Naive B cell (primary cell): ENCODE measurements around the gene KRTAP23-1. TPM values are rescaled to one million over a fixed set of nuclear protein-coding genes. Genes with fewer than 3 reads are reported as not detected.

Experiments used
- ATAC-seq, 2 donors: fragments of 150-1000 bp; cut with Tn5 transposase; 2 replicates each; pipeline ENCODE4 v1.10.0; 2021; ENCODE audit warnings: low read depth in 2 of 2, mild to moderate bottlenecking in 2 of 2, moderate library complexity in 2 of 2
- DNase-seq: peaks from one replicate; pipeline ENCODE4 v3.0.0; 2022
- H3K27ac Mint-ChIP-seq, 6 donors: one replicate each; pipeline ENCODE4 v1.8.0; 2020 to 2022; ENCODE audit warnings: mild to moderate bottlenecking in 6 of 6, mixed read lengths in 6 of 6, moderate library complexity in 5 of 6, inconsistent platforms in 2 of 6
- H3K27me3 Mint-ChIP-seq, 3 donors: one replicate each; pipeline ENCODE4 v1.8.0; 2021 to 2022; ENCODE audit warnings: mixed read lengths in 3 of 3, mild to moderate bottlenecking in 1 of 3
- H3K36me3 Mint-ChIP-seq, 2 donors: one replicate each; pipeline ENCODE4 v1.8.0; 2020 to 2022; ENCODE audit warnings: mixed read lengths in 2 of 2, inconsistent platforms in 1 of 2, mild to moderate bottlenecking in 1 of 2
- H3K4me1 Mint-ChIP-seq, 3 donors: one replicate each; pipeline ENCODE4 v1.8.0; 2020 to 2022; ENCODE audit warnings: mixed read lengths in 3 of 3, inconsistent platforms in 1 of 3, mild to moderate bottlenecking in 1 of 3, moderate library complexity in 1 of 3
- H3K4me3 Mint-ChIP-seq, 8 donors: one replicate each; pipeline ENCODE4 v1.8.0; 2020 to 2022; ENCODE audit warnings: mild to moderate bottlenecking in 8 of 8, mixed read lengths in 8 of 8, moderate library complexity in 8 of 8, inconsistent platforms in 2 of 8
- H3K9me3 Mint-ChIP-seq, 7 donors: one replicate each; pipeline ENCODE4 v1.8.0; 2020 to 2022; ENCODE audit warnings: mixed read lengths in 7 of 7, mild to moderate bottlenecking in 5 of 7, inconsistent platforms in 2 of 7, moderate library complexity in 1 of 7
- polyA plus RNA-seq, 6 donors: library from polyadenylated mRNA; unstranded; fragments of 300-500 nt; fragmentation: Illumina TruSeq; gene quantifications; one replicate each; pipeline ENCODE4 v1.2.3, GENCODE V29; 2021; ENCODE audit warnings: low read depth in 6 of 6

Gene KRTAP23-1
- polyA plus RNA-seq, 6 donors from 2014 or later: not detected

- H3K27ac Mint-ChIP-seq: no peak within 1 kb of the TSS
- H3K4me1 Mint-ChIP-seq: no peaks in the 10 kb centered on the region
- peaks cover 0 to 2% (median 0%) of the 10 kb centered on the region in 7 donors for H3K9me3 Mint-ChIP-seq
- ATAC-seq (no peak), DNase-seq (no peak)
- H3K4me3 Mint-ChIP-seq: no peak within 1 kb of the TSS
- peaks cover 0 to 4% (median 0%) of the 10 kb centered on the region in 3 donors for H3K27me3 Mint-ChIP-seq
- H3K36me3 Mint-ChIP-seq: no peaks in the 10 kb centered on the region
Observed at GRCh38 chr21:30337276-30337744, 11.1 kb downstream of the KRTAP23-1 start, which contains the start of gene KRTAP27-1. Gene KRTAP27-1 (minus strand): TSS chr21:30337694. CDS start chr21:30337668, 26 bp downstream.

GRCh38 chr21:30336596-30336995 lies 11.8 kb downstream of the KRTAP23-1 start:
- H3K4me1 Mint-ChIP-seq: no peaks in the 10 kb centered on the region
- H3K27ac Mint-ChIP-seq: no peak overlapping the region
- H3K9me3 Mint-ChIP-seq: peaks cover 0 to 2% (median 0%) of the 10 kb centered on the region in 7 donors
- no peak for DNase-seq
- no peaks in the 10 kb centered on the region for H3K27me3 Mint-ChIP-seq
- H3K36me3 Mint-ChIP-seq: no peaks in the 10 kb centered on the region
- H3K4me3 Mint-ChIP-seq: no peak overlapping the region
- no peak for ATAC-seq

GRCh38 chr21:30333736-30334135 lies 14.7 kb downstream of the KRTAP23-1 start:
- H3K27ac Mint-ChIP-seq: no peak overlapping the region
- peaks cover 0 to 2% (median 0%) of the 10 kb centered on the region in 7 donors for H3K9me3 Mint-ChIP-seq
- ATAC-seq (no peak), DNase-seq (no peak)
- H3K36me3 Mint-ChIP-seq: no peaks in the 10 kb centered on the region
- H3K27me3 Mint-ChIP-seq: no peaks in the 10 kb centered on the region
- H3K4me1 Mint-ChIP-seq: no peaks in the 10 kb centered on the region
- no peak overlapping the region for H3K4me3 Mint-ChIP-seq

- ATAC-seq (no peak), DNase-seq (no peak)
- Mint-ChIP-seq H3K4me1 (no peaks in the 10 kb centered on the region), H3K27me3 (no peaks in the 10 kb centered on the region), H3K9me3 (peaks cover 0 to 7% (median 2%) of the 10 kb centered on the region in 7 donors), H3K27ac (no peak overlapping the region), H3K4me3 (no peak overlapping the region), H3K36me3 (no peaks in the 10 kb centered on the region)
Observed at GRCh38 chr21:30332681-30333080, 15.7 kb downstream of the KRTAP23-1 start.

GRCh38 chr21:30329203-30329875 lies 19.1 kb downstream of the KRTAP23-1 start:
- ATAC-seq (no peak), DNase-seq (no peak)
- Mint-ChIP-seq H3K9me3 (peaks cover 3 to 39% (median 16%) of the 10 kb centered on the region in 7 donors), H3K27ac (no peak overlapping the region), H3K4me1 (no peaks in the 10 kb centered on the region), H3K4me3 (no peak overlapping the region), H3K36me3 (no peaks in the 10 kb centered on the region), H3K27me3 (no peaks in the 10 kb centered on the region)

- no peak overlapping the region for H3K27ac Mint-ChIP-seq
- ATAC-seq (no peak), DNase-seq (no peak)
- H3K4me3 Mint-ChIP-seq: no peak overlapping the region
- H3K4me1 Mint-ChIP-seq: no peaks in the 10 kb centered on the region
- H3K36me3 Mint-ChIP-seq: no peaks in the 10 kb centered on the region
- H3K27me3 Mint-ChIP-seq: no peaks in the 10 kb centered on the region
- peaks cover 3 to 45% (median 17%) of the 10 kb centered on the region in 7 donors for H3K9me3 Mint-ChIP-seq
Observed at GRCh38 chr21:30326390-30326789, 22.0 kb downstream of the KRTAP23-1 start.

GRCh38 chr21:30320215-30320614 lies 28.2 kb downstream of the KRTAP23-1 start, which contains the start of gene KRTAP26-1:
Gene KRTAP26-1 (minus strand): TSS chr21:30320315. CDS start chr21:30320035, 280 bp downstream.
- ATAC-seq: no peak
- Mint-ChIP-seq H3K9me3 (peaks cover 0 to 18% (median 6%) of the 10 kb centered on the region in 7 donors), H3K4me3 (peak within 1 kb of the TSS in 1 of 8 donors; percentile 35), H3K4me1 (no peaks in the 10 kb centered on the region), H3K27me3 (no peaks in the 10 kb centered on the region), H3K27ac (peak within 1 kb of the TSS in 1 of 6 donors; percentile 40), H3K36me3 (no peaks in the 10 kb centered on the region)
- DNase-seq: no peak

- Mint-ChIP-seq H3K9me3 (peaks cover 0 to 4% (median 2%) of the 10 kb centered on the region in 7 donors), H3K4me3 (no peak overlapping the region), H3K4me1 (no peaks in the 10 kb centered on the region), H3K36me3 (no peaks in the 10 kb centered on the region), H3K27me3 (no peaks in the 10 kb centered on the region), H3K27ac (no peak overlapping the region)
- ATAC-seq (no peak), DNase-seq (no peak)
Observed at GRCh38 chr21:30315701-30316100, 32.7 kb downstream of the KRTAP23-1 start.

- H3K27me3 Mint-ChIP-seq: no peaks in the 10 kb centered on the region
- H3K27ac Mint-ChIP-seq: no peak overlapping the region
- H3K9me3 Mint-ChIP-seq: peaks cover 0 to 3% (median 0%) of the 10 kb centered on the region in 7 donors
- ATAC-seq: no peak
- no peak overlapping the region for H3K4me3 Mint-ChIP-seq
- no peak for DNase-seq
- no peaks in the 10 kb centered on the region for H3K36me3 Mint-ChIP-seq
- H3K4me1 Mint-ChIP-seq: no peaks in the 10 kb centered on the region
Observed at GRCh38 chr21:30306884-30307283, 41.5 kb downstream of the KRTAP23-1 start.

- Mint-ChIP-seq H3K36me3 (no peaks in the 10 kb centered on the region), H3K9me3 (peaks cover 0 to 20% (median 3%) of the 10 kb centered on the region in 7 donors), H3K27ac (no peak overlapping the region), H3K4me1 (no peaks in the 10 kb centered on the region), H3K4me3 (no peak overlapping the region), H3K27me3 (no peaks in the 10 kb centered on the region)
- DNase-seq (no peak), ATAC-seq (no peak)
Observed at GRCh38 chr21:30305136-30305535, 43.3 kb downstream of the KRTAP23-1 start.

Other genes starting within 250 kb of the KRTAP23-1 start
- gene CLDN17, start 181.8 kb downstream of the KRTAP23-1 start, polyA plus RNA-seq: not detected
- gene CLDN8, start 132.5 kb downstream of the KRTAP23-1 start, polyA plus RNA-seq: not detected
- not detected for gene KRTAP24-1, start 65.7 kb downstream of the KRTAP23-1 start, polyA plus RNA-seq
- not detected for gene KRTAP25-1, start 59.1 kb downstream of the KRTAP23-1 start, polyA plus RNA-seq
- gene KRTAP26-1, start 28.3 kb downstream of the KRTAP23-1 start, polyA plus RNA-seq: not detected
- gene KRTAP27-1, start 10.9 kb downstream of the KRTAP23-1 start, polyA plus RNA-seq: not detected
- gene KRTAP13-2, start 23.7 kb upstream of the KRTAP23-1 start, polyA plus RNA-seq: not detected
- gene KRTAP13-1, start 47.4 kb upstream of the KRTAP23-1 start, polyA plus RNA-seq: not detected
- not detected for gene KRTAP13-3, start 77.3 kb upstream of the KRTAP23-1 start, polyA plus RNA-seq
- gene KRTAP13-4, start 81.6 kb upstream of the KRTAP23-1 start, polyA plus RNA-seq: not detected
- gene KRTAP15-1, start 91.7 kb upstream of the KRTAP23-1 start, polyA plus RNA-seq: not detected
- not detected for gene KRTAP19-1, start 131.8 kb upstream of the KRTAP23-1 start, polyA plus RNA-seq
- gene KRTAP19-2, start 138.8 kb upstream of the KRTAP23-1 start, polyA plus RNA-seq: not detected
- not detected for gene KRTAP19-3, start 143.4 kb upstream of the KRTAP23-1 start, polyA plus RNA-seq
- not detected for gene KRTAP19-4, start 148.6 kb upstream of the KRTAP23-1 start, polyA plus RNA-seq
- not detected for gene KRTAP19-5, start 153.5 kb upstream of the KRTAP23-1 start, polyA plus RNA-seq
- not detected for gene KRTAP19-6, start 193.3 kb upstream of the KRTAP23-1 start, polyA plus RNA-seq
- gene KRTAP19-7, start 212.7 kb upstream of the KRTAP23-1 start, polyA plus RNA-seq: not detected
- gene KRTAP22-2, start 241.8 kb upstream of the KRTAP23-1 start, polyA plus RNA-seq: not detected
- not detected for gene KRTAP6-3, start 243.8 kb upstream of the KRTAP23-1 start, polyA plus RNA-seq